Osteocyte (in vitro differentiated cells): ENCODE data around the gene ATXN7. TPM values are rescaled to one million over a fixed set of nuclear protein-coding genes. Genes with fewer than 3 reads are reported as not detected.

Source experiments
- DNase-seq: peaks from one replicate; pipeline ENCODE4 v3.0.0; 2021; ENCODE audit warnings: mixed read lengths; ENCODE audit not compliant: unreplicated experiment; ENCODE audit errors: extremely low spot score
- H3K27ac Mint-ChIP-seq: one replicate; pipeline ENCODE4 v1.8.0; 2021; ENCODE audit warnings: mild to moderate bottlenecking, mixed read lengths; ENCODE audit not compliant: unreplicated experiment
- H3K27me3 Mint-ChIP-seq: one replicate; pipeline ENCODE4 v1.8.0; 2021; ENCODE audit warnings: mixed read lengths; ENCODE audit not compliant: unreplicated experiment
- H3K36me3 Mint-ChIP-seq: one replicate; pipeline ENCODE4 v1.8.0; 2021; ENCODE audit warnings: mixed read lengths; ENCODE audit not compliant: unreplicated experiment
- H3K4me1 Mint-ChIP-seq: one replicate; pipeline ENCODE4 v1.8.0; 2021; ENCODE audit warnings: mixed read lengths; ENCODE audit not compliant: unreplicated experiment
- H3K4me3 Mint-ChIP-seq: one replicate; pipeline ENCODE4 v1.8.0; 2021; ENCODE audit warnings: mild to moderate bottlenecking, moderate library complexity, mixed read lengths; ENCODE audit not compliant: unreplicated experiment
- H3K9me3 Mint-ChIP-seq: one replicate; pipeline ENCODE4 v1.8.0; 2021; ENCODE audit warnings: mixed read lengths; ENCODE audit not compliant: unreplicated experiment
- total RNA-seq: library from RNA; stranded (reverse); gene quantifications from 2 replicates; pipeline ENCODE4 v1.2.1, GENCODE V29; 2021
- TF ChIP-seq, protein P1 (sequence below): fragments of 200-600 bp; sonication (generic); IDR thresholded peaks from 2 replicates; pipeline ENCODE4 v1.5.0; 2021; ENCODE audit warnings: antibody characterized with exemption, mild to moderate bottlenecking, moderate library complexity

The ATXN7 gene
- total RNA-seq, 1 donor from 2014 or later: 22.7 TPM

GRCh38 chr3:63934041-63934866 lies 70.6 kb downstream of the ATXN7 start:
- Mint-ChIP-seq H3K4me3 (no peak overlapping the region), H3K36me3 (peaks cover 12% of the 10 kb centered on the region), H3K4me1 (peaks cover 19% of the 10 kb centered on the region), H3K27me3 (no peaks in the 10 kb centered on the region), H3K9me3 (no peaks in the 10 kb centered on the region), H3K27ac (no peak overlapping the region)
- TF ChIP-seq, protein P1, sequence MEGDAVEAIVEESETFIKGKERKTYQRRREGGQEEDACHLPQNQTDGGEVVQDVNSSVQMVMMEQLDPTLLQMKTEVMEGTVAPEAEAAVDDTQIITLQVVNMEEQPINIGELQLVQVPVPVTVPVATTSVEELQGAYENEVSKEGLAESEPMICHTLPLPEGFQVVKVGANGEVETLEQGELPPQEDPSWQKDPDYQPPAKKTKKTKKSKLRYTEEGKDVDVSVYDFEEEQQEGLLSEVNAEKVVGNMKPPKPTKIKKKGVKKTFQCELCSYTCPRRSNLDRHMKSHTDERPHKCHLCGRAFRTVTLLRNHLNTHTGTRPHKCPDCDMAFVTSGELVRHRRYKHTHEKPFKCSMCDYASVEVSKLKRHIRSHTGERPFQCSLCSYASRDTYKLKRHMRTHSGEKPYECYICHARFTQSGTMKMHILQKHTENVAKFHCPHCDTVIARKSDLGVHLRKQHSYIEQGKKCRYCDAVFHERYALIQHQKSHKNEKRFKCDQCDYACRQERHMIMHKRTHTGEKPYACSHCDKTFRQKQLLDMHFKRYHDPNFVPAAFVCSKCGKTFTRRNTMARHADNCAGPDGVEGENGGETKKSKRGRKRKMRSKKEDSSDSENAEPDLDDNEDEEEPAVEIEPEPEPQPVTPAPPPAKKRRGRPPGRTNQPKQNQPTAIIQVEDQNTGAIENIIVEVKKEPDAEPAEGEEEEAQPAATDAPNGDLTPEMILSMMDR: no peak
- no peak for DNase-seq

DNA sequence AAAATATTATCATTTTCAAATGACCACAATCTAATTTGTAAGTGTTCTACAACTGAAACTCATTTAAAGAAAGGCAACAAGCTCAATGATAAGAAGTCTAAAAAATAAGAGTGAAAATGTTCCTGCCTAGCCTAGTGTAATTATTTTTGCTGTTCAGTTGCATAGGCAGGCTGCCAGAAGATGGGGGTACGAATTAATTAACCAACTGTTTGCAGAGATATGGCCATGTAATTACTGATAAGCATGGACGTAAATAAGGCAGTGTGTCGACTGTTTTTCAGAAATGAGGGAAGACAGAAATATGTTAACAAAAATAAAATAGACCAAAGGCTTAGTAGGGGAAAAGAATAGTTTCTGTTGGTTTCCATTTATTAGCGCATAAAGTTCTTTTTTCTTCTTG lies 73.3 kb downstream of the ATXN7 start:
- TF ChIP-seq, protein P1: no peak
- Mint-ChIP-seq H3K27me3 (no peaks in the 10 kb centered on the region), H3K36me3 (peaks cover 7% of the 10 kb centered on the region), H3K4me3 (no peak overlapping the region), H3K4me1 (peaks cover 20% of the 10 kb centered on the region), H3K9me3 (no peaks in the 10 kb centered on the region), H3K27ac (no peak overlapping the region)
- DNase-seq: no peak

DNA sequence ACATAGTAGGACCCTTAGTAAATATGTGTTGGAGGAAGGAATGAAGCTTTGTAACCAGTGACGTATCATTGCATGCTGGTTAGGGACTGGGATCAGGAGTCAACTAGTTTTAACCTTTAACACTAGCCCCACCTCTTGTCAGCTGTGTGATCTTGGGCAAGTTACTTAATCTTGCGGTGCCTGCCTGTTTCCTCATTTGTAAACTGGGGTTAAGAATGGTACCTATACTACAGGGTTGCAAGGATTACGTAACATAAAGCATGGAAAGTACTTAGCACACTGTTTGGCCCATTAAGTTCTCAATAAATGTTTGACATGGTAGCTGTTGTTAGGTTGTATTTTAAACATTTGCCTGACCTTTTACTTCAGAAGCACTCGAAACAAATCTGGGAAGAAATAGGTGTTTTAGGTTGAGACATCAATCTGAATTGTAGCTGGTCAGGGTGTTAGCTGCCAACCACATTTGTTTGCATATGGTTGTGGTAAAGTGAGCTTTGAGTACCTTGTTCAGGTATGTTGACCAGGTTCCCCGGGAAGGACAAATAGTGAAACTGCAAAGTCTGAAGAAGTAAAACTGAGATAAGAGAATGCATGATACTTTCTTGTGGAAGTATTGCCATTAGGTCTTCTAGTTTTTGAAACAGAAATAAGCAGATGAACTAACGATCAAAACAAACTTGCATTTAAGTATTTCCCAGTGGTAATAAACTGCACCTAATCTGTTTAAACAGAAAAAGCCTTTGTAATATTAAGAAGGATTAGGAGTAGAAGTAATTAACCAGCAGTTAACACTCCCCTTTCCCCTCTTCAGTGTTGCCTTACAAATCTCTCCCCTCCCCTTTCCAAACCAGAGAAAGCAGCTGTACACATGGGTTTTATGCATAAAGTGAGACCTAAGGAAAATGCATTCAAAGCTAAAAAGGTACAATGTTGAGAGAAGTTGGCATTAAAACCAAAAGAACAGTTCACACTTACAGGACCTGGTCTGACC lies 74.3 kb downstream of the ATXN7 start:
- peaks cover 7% of the 10 kb centered on the region for H3K36me3 Mint-ChIP-seq
- DNase-seq: no peak
- H3K4me3 Mint-ChIP-seq: no peak overlapping the region
- H3K4me1 Mint-ChIP-seq: peaks cover 12% of the 10 kb centered on the region
- H3K27me3 Mint-ChIP-seq: no peaks in the 10 kb centered on the region
- TF ChIP-seq, protein P1: no peak
- H3K9me3 Mint-ChIP-seq: no peaks in the 10 kb centered on the region
- no peak overlapping the region for H3K27ac Mint-ChIP-seq

GRCh38 chr3:63940389-63940757 lies 76.7 kb downstream of the ATXN7 start:
- peaks cover 11% of the 10 kb centered on the region for H3K36me3 Mint-ChIP-seq
- H3K27me3 Mint-ChIP-seq: no peaks in the 10 kb centered on the region
- H3K4me1 Mint-ChIP-seq: peaks cover 6% of the 10 kb centered on the region
- no peaks in the 10 kb centered on the region for H3K9me3 Mint-ChIP-seq
- H3K4me3 Mint-ChIP-seq: no peak overlapping the region
- H3K27ac Mint-ChIP-seq: no peak overlapping the region
- DNase-seq: no peak
- TF ChIP-seq, protein P1: no peak

DNA sequence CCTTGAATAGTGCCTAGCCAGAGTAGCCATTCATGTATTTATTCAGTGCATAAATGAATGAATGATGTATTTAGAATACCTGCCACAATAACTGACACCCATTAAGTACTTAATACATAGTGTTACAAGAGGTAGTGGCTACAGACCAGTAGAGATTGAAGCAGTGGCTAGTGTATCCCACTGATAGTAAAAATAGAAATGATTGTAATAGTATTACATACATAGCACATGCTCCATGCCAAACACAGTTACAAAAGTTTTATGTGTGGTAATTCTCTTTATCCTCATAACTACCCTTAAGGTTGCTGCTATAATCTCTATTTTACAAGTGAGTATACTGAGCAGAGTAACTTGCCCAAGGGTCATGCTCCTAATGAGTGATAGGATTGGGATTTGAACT lies 78.9 kb downstream of the ATXN7 start:
- no peak for DNase-seq
- TF ChIP-seq, protein P1: no peak
- Mint-ChIP-seq H3K36me3 (peaks cover 8% of the 10 kb centered on the region), H3K4me1 (peaks cover 15% of the 10 kb centered on the region), H3K27ac (no peak overlapping the region), H3K27me3 (no peaks in the 10 kb centered on the region), H3K4me3 (no peak overlapping the region), H3K9me3 (no peaks in the 10 kb centered on the region)
